RCC 7860 (cell line): ENCODE data around the gene P2RY10.
"Not testable (repeated sequence)": the region's sequence is repeated elsewhere in the genome, so short reads cannot be mapped to it uniquely, and the experiment has no call there.

Experiments
- DNase-seq: peaks from one replicate; pipeline ENCODE4 v3.0.0-alpha.2; 2015; ENCODE audit warnings: low spot score
- FAIRE-seq: peaks from 2 replicates; lab custom pipeline; 2012; peaks lifted over from hg19 to GRCh38; lab: Jason Lieb, UNC

P2RY10 gene

GRCh38 chrX:78945186-78945912 lies at the start of gene P2RY10:
TSS of gene P2RY10 (plus strand) at chrX:78945391. CDS start at chrX:78960521, 15,130 bp downstream.
- DNase-seq (no peak), FAIRE-seq (no peak)

- no peak for FAIRE-seq
Observed at GRCh38 chrX:78922754-78923153, 22.4 kb upstream of the P2RY10 start.

GRCh38 chrX:78923198-78924015 lies 21.8 kb upstream of the P2RY10 start:
- no peak for DNase-seq
- no peak for FAIRE-seq

More at GRCh38 chrX:78922754-78923153, 22.4 kb upstream of the P2RY10 start:
- no peak for DNase-seq

- DNase-seq (no peak), FAIRE-seq (no peak)
Observed at GRCh38 chrX:78931814-78932213, 13.4 kb upstream of the P2RY10 start.

- no peak for FAIRE-seq
- no peak for DNase-seq
Observed at GRCh38 chrX:78934866-78935265, 10.3 kb upstream of the P2RY10 start.

GRCh38 chrX:78944351-78944750 lies 840 bp upstream of the P2RY10 start:
- no peak for DNase-seq

GRCh38 chrX:78946178-78946931 lies 1.2 kb downstream of the P2RY10 start:
- FAIRE-seq (no peak), DNase-seq (no peak)

More at GRCh38 chrX:78944351-78944750, 840 bp upstream of the P2RY10 start:
- FAIRE-seq = no peak

- no peak for DNase-seq
- FAIRE-seq = no peak
Observed at GRCh38 chrX:78950009-78950835, 5.0 kb downstream of the P2RY10 start.

- no peak for FAIRE-seq
- DNase-seq = no peak
Observed at GRCh38 chrX:78957049-78957767, 12.0 kb downstream of the P2RY10 start.

GRCh38 chrX:78957768-78958130 lies 12.6 kb downstream of the P2RY10 start:
- DNase-seq = no peak
- FAIRE-seq = no peak

- FAIRE-seq (no peak), DNase-seq (no peak)
Observed at GRCh38 chrX:78958419-78959116, 13.4 kb downstream of the P2RY10 start.

- no peak for DNase-seq
- FAIRE-seq = no peak
Observed at GRCh38 chrX:78960888-78961287, 15.7 kb downstream of the P2RY10 start.

- no peak for FAIRE-seq
Observed at GRCh38 chrX:78964598-78964997, 19.4 kb downstream of the P2RY10 start.

GRCh38 chrX:78979789-78980464 lies 34.7 kb downstream of the P2RY10 start:
- no peak for FAIRE-seq
- no peak for DNase-seq

More at GRCh38 chrX:78964598-78964997, 19.4 kb downstream of the P2RY10 start:
- no peak for DNase-seq

- no peak for FAIRE-seq
- no peak for DNase-seq
Observed at GRCh38 chrX:78989349-78989748, 44.2 kb downstream of the P2RY10 start.

GRCh38 chrX:78997870-78998558 lies 52.8 kb downstream of the P2RY10 start:
- no peak for FAIRE-seq

GRCh38 chrX:79007540-79007939 lies 62.3 kb downstream of the P2RY10 start:
- FAIRE-seq = not testable (repeated sequence)

More at GRCh38 chrX:78997870-78998558, 52.8 kb downstream of the P2RY10 start:
- no peak for DNase-seq

More at GRCh38 chrX:79007540-79007939, 62.3 kb downstream of the P2RY10 start:
- not testable (repeated sequence) for DNase-seq
